GM18520 (cell line): ENCODE measurements around the gene MBP.

Experiments used
- ATAC-seq: cut with Tn5 transposase; IDR thresholded peaks from one replicate; pipeline ENCODE4 v1.9.1; 2021; ENCODE audit not compliant: unreplicated experiment

The MBP gene

GRCh38 chr18:77132369-77133050 lies at the start of gene MBP:
MBP (minus strand) TSS chr18:77132783; CDS start chr18:77105261, 27,522 bp downstream.
- peak; percentile 32 for ATAC-seq

- no peak for ATAC-seq
These were observed 49.5 kb upstream of the MBP start for GRCh38 chr18:77181950-77182707.

DNA sequence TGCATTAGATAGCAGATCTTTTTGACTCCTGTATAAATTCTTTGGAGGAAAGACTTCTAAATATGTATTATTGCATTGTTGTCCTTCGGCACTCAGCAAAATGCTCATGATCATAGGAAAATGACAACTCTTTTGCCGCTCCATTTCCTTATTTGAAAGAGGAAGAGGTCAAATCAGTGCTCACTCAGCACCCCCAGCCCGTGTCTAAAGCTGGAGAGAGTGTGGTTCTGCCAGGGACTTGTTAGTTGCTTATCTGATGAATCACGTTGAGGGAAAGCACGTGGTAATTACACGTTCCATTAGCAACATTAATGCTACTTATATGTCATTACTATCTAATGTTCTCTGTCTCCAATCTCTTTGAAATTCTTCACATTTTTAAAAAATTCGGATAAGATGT lies 46.0 kb upstream of the MBP start:
- ATAC-seq, result no peak

- no peak for ATAC-seq
These were observed 44.4 kb upstream of the MBP start for GRCh38 chr18:77177009-77177408.

GRCh38 chr18:77173275-77174030 lies 40.9 kb upstream of the MBP start:
- no peak for ATAC-seq

- no peak for ATAC-seq
These were observed 38.4 kb upstream of the MBP start for GRCh38 chr18:77170890-77171410.

DNA sequence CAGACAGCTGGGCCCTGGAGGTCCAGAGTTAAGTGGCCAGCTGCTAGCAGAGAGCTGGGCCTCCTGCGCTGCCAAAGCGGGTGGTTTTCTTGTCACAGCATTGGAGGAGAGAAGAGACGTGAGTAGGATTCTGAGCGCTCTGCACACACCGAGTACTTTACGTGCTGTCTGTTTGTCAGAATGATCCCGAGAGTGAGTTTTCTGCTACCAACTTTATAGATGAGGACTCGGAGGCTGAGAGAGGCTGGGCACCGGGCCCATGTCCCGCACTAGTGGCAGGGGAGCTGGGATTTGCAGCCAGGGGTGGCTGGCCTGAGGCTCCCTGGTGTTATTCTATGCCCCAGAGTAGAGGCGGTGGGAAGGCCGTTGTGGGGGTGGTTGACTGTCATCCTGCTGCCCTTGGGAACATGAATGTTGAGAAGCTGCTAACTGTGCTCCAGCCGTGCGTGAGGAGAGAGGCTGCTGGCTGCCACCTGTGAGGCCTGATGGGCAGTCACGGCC lies 36.3 kb upstream of the MBP start:
- ATAC-seq, result no peak

DNA sequence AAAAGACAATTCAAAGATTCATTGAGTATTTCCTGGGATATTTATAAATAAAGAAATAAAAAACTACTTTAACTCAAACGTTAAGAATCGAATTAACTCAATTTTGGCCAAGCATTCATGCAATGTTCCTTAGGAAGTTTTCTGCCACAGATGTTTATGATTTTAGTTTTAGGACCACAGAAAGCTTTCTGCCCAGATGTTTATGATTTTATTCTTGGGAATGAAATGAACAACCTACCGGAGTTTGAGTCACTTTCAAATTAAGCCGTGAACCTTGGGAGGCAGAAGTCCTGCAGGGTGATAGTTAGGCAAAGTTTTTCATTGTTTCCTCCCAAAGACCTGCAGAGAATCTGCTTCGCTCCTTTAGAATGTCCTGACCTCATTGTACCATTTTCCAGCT lies 34.7 kb upstream of the MBP start:
- no peak for ATAC-seq

DNA sequence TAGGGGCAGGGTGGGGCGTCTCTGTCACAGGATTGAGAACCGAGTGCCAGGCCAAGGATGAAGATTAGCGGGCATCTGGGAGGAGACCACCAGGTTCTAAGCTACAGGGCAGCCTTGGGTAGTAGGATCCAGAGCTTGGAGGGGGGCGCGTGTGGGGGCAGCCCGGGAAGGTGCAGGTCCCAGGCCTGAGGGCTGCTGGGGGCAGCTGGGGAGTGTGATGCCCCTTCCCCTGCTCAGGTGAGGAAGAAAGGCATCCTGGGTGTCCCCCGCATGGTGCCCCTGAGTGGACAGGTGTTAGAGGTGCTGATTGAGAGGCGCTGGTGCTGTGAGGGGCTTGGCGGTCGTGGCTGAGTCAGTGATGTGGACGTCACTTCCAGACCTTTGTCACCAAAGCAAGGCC lies 33.9 kb upstream of the MBP start:
- ATAC-seq, result no peak

DNA sequence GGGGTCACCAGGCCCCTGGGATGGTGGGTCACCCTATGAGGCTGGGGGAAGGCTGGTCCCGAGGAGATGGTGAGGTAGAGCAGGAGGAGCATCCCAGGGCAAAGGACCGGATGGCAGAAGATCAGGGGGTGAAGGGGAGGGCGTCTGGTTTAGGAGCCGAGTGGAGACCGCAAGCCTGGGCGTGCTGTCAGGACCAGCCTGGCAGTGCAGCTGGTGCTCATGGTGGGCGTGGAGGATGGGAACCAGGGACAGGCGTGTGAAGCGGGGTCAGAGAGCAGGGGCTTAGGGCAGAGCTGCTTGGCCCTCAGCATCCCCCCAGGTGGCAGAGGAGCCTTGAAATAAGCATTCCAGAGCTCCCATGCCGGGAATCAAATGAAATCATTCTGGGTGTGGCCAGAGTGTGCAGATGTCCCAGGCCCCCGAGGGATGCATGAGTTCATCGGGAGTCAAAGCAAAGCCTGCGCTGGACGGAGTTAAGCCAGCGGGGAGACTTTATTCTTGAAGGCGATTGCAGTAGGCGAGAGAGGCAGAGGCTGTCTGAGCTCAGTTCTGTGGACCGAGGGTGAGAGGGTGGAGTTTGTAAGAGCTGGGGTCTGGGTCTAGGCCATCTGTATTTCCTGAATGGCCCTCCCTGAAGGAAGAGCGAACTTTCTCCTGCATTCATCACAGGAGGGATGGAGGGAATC lies 33.1 kb upstream of the MBP start:
- ATAC-seq, result no peak

DNA sequence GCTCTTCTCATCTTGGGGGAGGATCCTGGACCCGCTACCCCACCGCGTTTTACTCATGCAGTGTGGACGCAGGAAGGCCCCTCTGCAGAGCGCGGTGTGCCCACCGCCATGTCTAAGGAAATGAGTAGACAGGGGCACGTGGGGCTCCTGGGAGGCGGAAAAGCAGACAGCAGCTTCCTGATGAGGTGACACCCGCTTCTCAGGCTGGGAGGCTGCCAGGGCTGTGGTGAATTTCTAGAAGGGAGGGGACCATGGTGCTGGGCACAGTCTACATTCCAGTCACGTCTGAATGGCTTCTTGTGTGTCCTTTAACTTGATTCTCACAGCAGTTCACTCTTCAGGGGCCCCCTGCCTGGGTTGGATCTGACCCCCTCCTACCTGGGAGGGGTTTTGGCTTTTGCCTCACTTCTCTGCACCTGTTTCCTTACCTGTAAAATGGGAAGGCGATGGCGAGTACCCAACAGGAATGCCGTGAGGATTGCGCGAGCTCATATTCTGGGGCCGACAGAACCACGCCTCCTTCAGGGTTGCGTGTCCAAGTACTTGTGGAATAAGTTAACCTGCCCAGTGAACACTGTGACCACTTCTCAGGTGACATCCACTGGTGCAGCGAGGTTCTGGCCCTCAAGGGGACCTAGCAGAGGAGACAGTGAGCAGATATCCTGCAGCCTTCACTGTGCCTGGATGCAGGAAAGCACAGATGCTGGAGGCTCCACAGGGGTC lies 32.3 kb upstream of the MBP start:
- no peak for ATAC-seq

GRCh38 chr18:77164026-77164425 lies 31.4 kb upstream of the MBP start:
- ATAC-seq, result no peak

- ATAC-seq, result no peak
These were observed 30.0 kb upstream of the MBP start for GRCh38 chr18:77162580-77162979.

- no peak for ATAC-seq
These were observed 29.4 kb upstream of the MBP start for GRCh38 chr18:77161961-77162360.

DNA sequence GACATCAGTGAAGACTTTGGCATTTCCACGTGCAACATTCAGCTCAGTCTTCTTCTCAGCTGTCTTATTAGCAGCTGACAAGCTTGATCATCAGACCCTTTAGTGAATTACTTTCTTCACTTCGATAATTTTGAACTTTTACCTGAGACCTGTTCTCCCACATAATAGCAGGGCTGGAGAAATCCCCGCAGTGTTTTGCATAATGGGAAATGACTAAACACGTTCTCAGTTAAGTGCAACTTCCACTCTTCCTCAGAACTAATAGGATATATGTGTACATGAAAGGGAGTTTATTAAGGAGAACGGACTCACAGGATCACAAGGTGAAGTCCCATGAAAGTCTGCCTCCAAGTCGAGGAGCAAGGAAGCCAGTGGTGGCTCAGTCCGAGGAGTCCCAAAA lies 28.8 kb upstream of the MBP start:
- no peak for ATAC-seq

DNA sequence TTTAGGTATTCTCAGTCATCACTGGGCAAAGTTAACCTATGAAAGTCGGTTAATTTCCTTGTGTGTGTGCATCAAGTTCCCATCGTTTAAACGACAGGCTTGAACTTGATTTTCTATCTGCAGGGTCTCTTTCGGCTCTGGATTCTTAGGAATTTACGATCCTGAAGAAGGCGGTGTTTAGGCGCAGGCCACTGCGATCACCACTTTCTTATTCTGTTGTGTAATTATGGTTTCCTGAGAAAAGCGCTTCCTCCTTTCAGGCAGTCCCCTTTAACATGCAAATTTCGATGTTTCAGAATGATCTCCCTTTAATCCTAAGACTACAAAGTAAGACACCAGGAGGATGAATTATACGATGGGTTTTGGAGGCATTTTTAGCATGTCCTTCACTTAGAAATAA lies 27.9 kb upstream of the MBP start:
- no peak for ATAC-seq

DNA sequence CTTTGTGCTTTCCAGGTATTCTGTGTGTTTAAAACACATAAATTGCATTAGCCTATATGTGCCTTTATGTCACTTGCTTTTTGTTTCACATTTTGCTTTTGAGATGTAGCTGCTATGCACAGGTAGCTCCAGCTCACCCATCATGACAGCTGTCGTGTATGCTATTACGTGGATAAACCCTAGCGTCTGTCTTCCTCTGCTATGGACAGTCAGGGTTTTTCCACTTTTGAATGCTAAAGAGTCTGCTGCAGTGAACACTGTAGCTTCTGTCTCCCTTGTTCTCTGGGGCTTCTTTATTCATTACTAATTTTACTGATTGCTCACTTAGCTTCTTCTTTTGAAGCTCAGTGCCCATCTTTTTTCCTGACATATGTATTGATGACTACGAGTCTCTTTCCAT lies 24.7 kb upstream of the MBP start:
- no peak for ATAC-seq

DNA sequence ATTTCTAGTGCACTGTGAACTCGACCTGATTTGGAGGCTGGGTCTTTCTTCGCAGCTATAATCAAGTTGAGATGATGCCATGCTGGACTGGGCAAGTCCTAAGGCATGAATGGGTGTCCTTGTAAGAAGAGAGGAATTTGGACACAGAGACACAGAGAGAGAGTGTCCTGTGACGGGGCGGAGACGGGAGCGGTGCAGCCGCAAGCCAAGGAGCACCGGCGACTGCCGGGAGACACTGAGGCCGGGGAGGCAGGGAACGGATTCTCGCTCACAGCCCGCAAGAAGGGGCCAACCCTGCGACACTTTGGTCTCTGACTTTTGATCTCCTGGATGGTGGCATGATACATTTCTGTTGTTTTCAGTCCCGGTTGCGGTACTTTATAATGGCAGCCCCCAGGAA lies 22.4 kb upstream of the MBP start:
- no peak for ATAC-seq

GRCh38 chr18:77153404-77153803 lies 20.8 kb upstream of the MBP start:
- no peak for ATAC-seq

GRCh38 chr18:77151772-77152520 lies 19.4 kb upstream of the MBP start:
- ATAC-seq, result no peak
